HUES6 (cell line): ENCODE results near the gene KRT20.

ENCODE experiments used
- H3K27ac ChIP-seq: 2 replicates; pipeline ENCODE4 v1.7.0; 2013; ENCODE audit warnings: low read depth, mild to moderate bottlenecking, low read length, inconsistent platforms
- H3K27me3 ChIP-seq: 2 replicates; pipeline ENCODE4 v1.6.1; 2013; ENCODE audit warnings: low read length; ENCODE audit not compliant: control insufficient read depth, insufficient read depth
- H3K36me3 ChIP-seq: 2 replicates; pipeline ENCODE4 v1.6.1; 2013; ENCODE audit warnings: low read length; ENCODE audit not compliant: control insufficient read depth, insufficient read depth
- H3K4me1 ChIP-seq: 2 replicates; pipeline ENCODE4 v1.6.1; 2013; ENCODE audit warnings: low read length; ENCODE audit not compliant: control insufficient read depth, insufficient read depth
- H3K4me3 ChIP-seq: 2 replicates; pipeline ENCODE4 v1.5.1; 2013; ENCODE audit warnings: low read depth, low read length
- H3K9ac ChIP-seq: one replicate; pipeline ENCODE4 v1.6.1; 2013; ENCODE audit warnings: mild to moderate bottlenecking, low read length
- H3K9me3 ChIP-seq: 2 replicates; pipeline ENCODE4 v1.6.1; 2013; ENCODE audit warnings: low read depth, low read length; ENCODE audit not compliant: control insufficient read depth, insufficient read depth

KRT20 gene

GRCh38 chr17:40850293-40850972 lies 34.6 kb downstream of the KRT20 start:
- Histone ChIP-seq H3K9me3 (no peaks in the 10 kb centered on the region), H3K4me3 (no peak overlapping the region), H3K27me3 (peaks cover 14% of the 10 kb centered on the region), H3K27ac (no peak overlapping the region), H3K4me1 (peaks cover 13% of the 10 kb centered on the region), H3K36me3 (no peaks in the 10 kb centered on the region), H3K9ac (no peak overlapping the region)

- Histone ChIP-seq H3K9ac (no peak overlapping the region), H3K27ac (no peak overlapping the region), H3K4me3 (no peak overlapping the region), H3K4me1 (peaks cover 13% of the 10 kb centered on the region), H3K36me3 (no peaks in the 10 kb centered on the region), H3K27me3 (peaks cover 20% of the 10 kb centered on the region), H3K9me3 (no peaks in the 10 kb centered on the region)
Observed at GRCh38 chr17:40849723-40850122, 35.3 kb downstream of the KRT20 start.

- Histone ChIP-seq H3K9ac (no peak overlapping the region), H3K4me1 (peaks cover 13% of the 10 kb centered on the region), H3K36me3 (no peaks in the 10 kb centered on the region), H3K9me3 (no peaks in the 10 kb centered on the region), H3K27me3 (peaks cover 26% of the 10 kb centered on the region), H3K4me3 (no peak overlapping the region), H3K27ac (no peak overlapping the region)
Observed at GRCh38 chr17:40848583-40849235, 36.3 kb downstream of the KRT20 start.

- Histone ChIP-seq H3K27me3 (peaks cover 43% of the 10 kb centered on the region), H3K4me3 (no peak overlapping the region), H3K9ac (no peak overlapping the region), H3K36me3 (no peaks in the 10 kb centered on the region), H3K9me3 (no peaks in the 10 kb centered on the region), H3K27ac (no peak overlapping the region), H3K4me1 (no peaks in the 10 kb centered on the region)
Observed at GRCh38 chr17:40846515-40847144, 38.4 kb downstream of the KRT20 start.

- H3K9ac ChIP-seq, result no peak overlapping the region
- H3K27me3 ChIP-seq, result peaks cover 60% of the 10 kb centered on the region
- H3K9me3 ChIP-seq, result no peaks in the 10 kb centered on the region
- no peak overlapping the region for H3K27ac ChIP-seq
- H3K36me3 ChIP-seq, result no peaks in the 10 kb centered on the region
- no peak overlapping the region for H3K4me3 ChIP-seq
- H3K4me1 ChIP-seq, result no peaks in the 10 kb centered on the region
Observed at GRCh38 chr17:40844671-40845107, 40.4 kb downstream of the KRT20 start.

- H3K27ac ChIP-seq, result no peak overlapping the region
- H3K9ac ChIP-seq, result no peak overlapping the region
- H3K36me3 ChIP-seq, result no peaks in the 10 kb centered on the region
- H3K9me3 ChIP-seq, result no peaks in the 10 kb centered on the region
- no peak overlapping the region for H3K4me3 ChIP-seq
- H3K27me3 ChIP-seq, result peaks cover 72% of the 10 kb centered on the region
- no peaks in the 10 kb centered on the region for H3K4me1 ChIP-seq
Observed at GRCh38 chr17:40843242-40843641, 41.8 kb downstream of the KRT20 start.

- H3K36me3 ChIP-seq, result no peaks in the 10 kb centered on the region
- no peak overlapping the region for H3K4me3 ChIP-seq
- peaks cover 87% of the 10 kb centered on the region for H3K27me3 ChIP-seq
- H3K9me3 ChIP-seq, result no peaks in the 10 kb centered on the region
- H3K27ac ChIP-seq, result no peak overlapping the region
- H3K4me1 ChIP-seq, result no peaks in the 10 kb centered on the region
- H3K9ac ChIP-seq, result no peak overlapping the region
Observed at GRCh38 chr17:40841246-40841645, 43.8 kb downstream of the KRT20 start.

GRCh38 chr17:40839194-40839593 lies 45.8 kb downstream of the KRT20 start:
- no peaks in the 10 kb centered on the region for H3K4me1 ChIP-seq
- no peak overlapping the region for H3K9ac ChIP-seq
- no peaks in the 10 kb centered on the region for H3K36me3 ChIP-seq
- peaks cover 88% of the 10 kb centered on the region for H3K27me3 ChIP-seq
- H3K9me3 ChIP-seq, result no peaks in the 10 kb centered on the region
- H3K27ac ChIP-seq, result no peak overlapping the region
- no peak overlapping the region for H3K4me3 ChIP-seq

- Histone ChIP-seq H3K4me3 (no peak overlapping the region), H3K36me3 (no peaks in the 10 kb centered on the region), H3K27me3 (peaks cover 97% of the 10 kb centered on the region), H3K4me1 (no peaks in the 10 kb centered on the region), H3K9me3 (no peaks in the 10 kb centered on the region), H3K9ac (no peak overlapping the region), H3K27ac (no peak overlapping the region)
Observed at GRCh38 chr17:40836020-40836419, 49.0 kb downstream of the KRT20 start.

GRCh38 chr17:40833882-40834281 lies 51.2 kb downstream of the KRT20 start:
- Histone ChIP-seq H3K27ac (no peak overlapping the region), H3K27me3 (peaks cover 94% of the 10 kb centered on the region), H3K4me1 (no peaks in the 10 kb centered on the region)

GRCh38 chr17:40832840-40833239 lies 52.2 kb downstream of the KRT20 start:
- Histone ChIP-seq H3K27ac (no peak overlapping the region), H3K27me3 (peaks cover 92% of the 10 kb centered on the region), H3K4me1 (no peaks in the 10 kb centered on the region), H3K9me3 (no peaks in the 10 kb centered on the region), H3K4me3 (no peak overlapping the region), H3K9ac (no peak overlapping the region), H3K36me3 (no peaks in the 10 kb centered on the region)

More at GRCh38 chr17:40833882-40834281, 51.2 kb downstream of the KRT20 start:
- Histone ChIP-seq H3K9me3 (no peaks in the 10 kb centered on the region), H3K4me3 (no peak overlapping the region), H3K9ac (no peak overlapping the region), H3K36me3 (no peaks in the 10 kb centered on the region)
